Measurements from ENCODE around the gene RGS3. TPM values are rescaled to one million over a fixed set of nuclear protein-coding genes. Genes with fewer than 3 reads are reported as not detected.
A peak's percentile ranks its signal among the peaks of the same experiment; 100 is the strongest.

RGS3 gene
- total RNA-seq, 1 donor from 2014 or later: 92.5 TPM

DNA sequence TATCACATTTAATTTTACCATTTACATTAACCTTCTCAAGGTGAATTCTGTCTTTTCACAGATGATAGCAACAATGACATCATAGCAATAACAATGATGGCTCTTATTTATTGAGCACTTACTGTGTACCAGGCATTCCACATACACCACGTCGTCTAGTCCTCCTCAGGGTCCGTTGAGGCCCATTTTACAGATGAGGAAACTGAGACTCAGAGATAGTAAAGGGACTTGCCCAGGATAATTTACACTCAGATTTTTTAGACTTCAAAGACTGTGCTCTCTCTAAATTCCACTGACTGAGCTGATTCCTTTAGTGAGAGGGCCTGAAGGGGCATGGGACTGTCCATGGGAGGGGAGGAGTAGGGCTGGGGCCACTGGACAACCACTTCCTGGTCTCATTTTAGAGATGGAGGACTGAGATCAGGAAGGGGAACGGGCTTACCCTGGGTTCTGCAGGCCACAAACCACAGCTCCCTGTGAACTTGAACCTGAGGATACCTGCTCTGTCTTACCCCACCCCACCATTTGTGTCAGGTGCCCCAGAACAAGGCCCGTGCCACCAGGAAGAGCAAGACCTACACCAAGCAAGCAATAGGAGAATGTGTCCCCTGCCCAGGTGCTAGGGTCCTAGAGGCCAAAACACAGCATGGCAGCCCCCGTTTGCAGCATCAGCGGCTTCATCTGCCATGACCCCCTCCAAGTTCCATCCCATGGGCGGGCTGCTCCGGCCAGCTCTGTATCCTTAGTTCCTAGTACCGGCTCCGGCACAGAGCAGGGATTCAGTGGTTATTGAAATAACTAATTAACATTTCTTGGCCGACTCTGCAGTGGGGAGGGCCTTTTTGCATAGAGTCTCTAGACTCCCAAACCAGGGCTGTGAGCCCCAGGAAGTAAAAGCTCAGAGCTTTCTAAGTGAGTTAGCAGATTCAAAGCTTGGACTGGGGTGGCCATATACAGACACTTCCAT, 96.6 kb downstream of the RGS3 start:
- peaks cover 4% of the 10 kb centered on the region for H3K27me3 Mint-ChIP-seq (ENCODE audit: low read depth, unreplicated experiment)

DNA sequence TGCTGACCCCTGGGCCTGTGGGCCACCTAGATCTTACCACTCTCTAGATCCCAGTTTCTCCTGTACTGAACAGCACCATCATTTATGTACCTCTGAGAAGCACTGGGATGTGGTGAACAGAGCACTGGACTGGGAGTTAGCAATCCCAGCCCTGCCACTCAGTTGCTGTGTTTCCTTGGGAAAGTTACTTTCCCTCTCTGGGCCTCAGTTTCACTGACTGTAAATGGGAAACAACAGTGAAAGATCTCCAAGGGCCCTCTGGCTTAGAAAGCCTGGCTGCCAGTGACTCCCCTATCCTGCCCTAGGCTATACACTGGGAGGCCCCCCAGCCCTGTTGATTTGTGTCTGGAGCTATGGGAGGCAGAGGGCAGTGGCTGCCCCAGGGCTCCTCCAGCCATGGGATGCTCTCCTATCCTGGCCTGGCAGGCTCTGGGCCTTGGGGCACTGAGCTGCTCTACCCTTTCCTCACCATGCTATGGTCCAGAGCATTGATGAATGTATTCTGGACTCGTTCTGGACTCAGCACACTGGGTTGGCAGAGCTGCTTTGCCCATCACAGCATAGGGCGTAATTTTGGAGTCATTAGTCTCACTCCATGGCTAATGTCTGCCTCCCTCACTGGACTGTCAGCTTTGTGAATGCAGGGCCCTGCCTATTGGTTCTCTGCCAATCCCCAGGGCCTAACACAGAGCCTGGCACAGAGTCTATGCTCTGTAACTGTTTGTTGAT, 99.3 kb downstream of the RGS3 start:
- FAIRE-seq: no peak
- DNase-seq (ENCODE audit: low read depth): no peak
- Histone ChIP-seq H3K27ac (ENCODE audit: low read depth, low read length) (no peak overlapping the region), H3K4me1 (ENCODE audit: insufficient read depth, low read length) (peaks cover 35% of the 10 kb centered on the region), H3K4me2 (ENCODE audit: low read length) (no peak overlapping the region), H3K27me3 (ENCODE audit: insufficient read depth, low read length) (no peaks in the 10 kb centered on the region), H3K79me2 (ENCODE audit: insufficient read depth, low read length) (peaks cover 17% of the 10 kb centered on the region), H2AFZ (ENCODE audit: low read depth, low read length) (no peak overlapping the region), H3K36me3 (ENCODE audit: insufficient read depth, low read length) (no peaks in the 10 kb centered on the region), H4K20me1 (ENCODE audit: insufficient read depth, low read length) (peaks cover 7% of the 10 kb centered on the region), H3K4me3 (ENCODE audit: insufficient read depth, low read depth, low read length) (no peak overlapping the region), H3K9ac (ENCODE audit: low read length) (no peak overlapping the region), H3K9me3 (ENCODE audit: insufficient read depth, low read depth, low read length) (no peaks in the 10 kb centered on the region)
- Mint-ChIP-seq H3K9me3 (ENCODE audit: unreplicated experiment) (no peaks in the 10 kb centered on the region), H3K36me3 (ENCODE audit: low read depth, unreplicated experiment) (no peaks in the 10 kb centered on the region), H3K4me1 (ENCODE audit: low read depth, unreplicated experiment) (peaks cover 28% of the 10 kb centered on the region), H3K27me3 (ENCODE audit: low read depth, unreplicated experiment) (peaks cover 4% of the 10 kb centered on the region), H3K4me3 (ENCODE audit: unreplicated experiment) (peak overlapping the region; percentile 40), H3K27ac (ENCODE audit: unreplicated experiment) (no peak overlapping the region)
- TF ChIP-seq, protein P1, sequence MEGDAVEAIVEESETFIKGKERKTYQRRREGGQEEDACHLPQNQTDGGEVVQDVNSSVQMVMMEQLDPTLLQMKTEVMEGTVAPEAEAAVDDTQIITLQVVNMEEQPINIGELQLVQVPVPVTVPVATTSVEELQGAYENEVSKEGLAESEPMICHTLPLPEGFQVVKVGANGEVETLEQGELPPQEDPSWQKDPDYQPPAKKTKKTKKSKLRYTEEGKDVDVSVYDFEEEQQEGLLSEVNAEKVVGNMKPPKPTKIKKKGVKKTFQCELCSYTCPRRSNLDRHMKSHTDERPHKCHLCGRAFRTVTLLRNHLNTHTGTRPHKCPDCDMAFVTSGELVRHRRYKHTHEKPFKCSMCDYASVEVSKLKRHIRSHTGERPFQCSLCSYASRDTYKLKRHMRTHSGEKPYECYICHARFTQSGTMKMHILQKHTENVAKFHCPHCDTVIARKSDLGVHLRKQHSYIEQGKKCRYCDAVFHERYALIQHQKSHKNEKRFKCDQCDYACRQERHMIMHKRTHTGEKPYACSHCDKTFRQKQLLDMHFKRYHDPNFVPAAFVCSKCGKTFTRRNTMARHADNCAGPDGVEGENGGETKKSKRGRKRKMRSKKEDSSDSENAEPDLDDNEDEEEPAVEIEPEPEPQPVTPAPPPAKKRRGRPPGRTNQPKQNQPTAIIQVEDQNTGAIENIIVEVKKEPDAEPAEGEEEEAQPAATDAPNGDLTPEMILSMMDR (IDR thresholded peaks at IDR 0.05; ENCODE audit: insufficient read depth, low read depth, low read length): no peak
- no peak for TF ChIP-seq EZH2 (IDR thresholded peaks at IDR 0.05; ENCODE audit: insufficient read depth, low read length)

More for the DNA sequence above, 96.6 kb downstream of the RGS3 start:
- DNase-seq (ENCODE audit: low read depth) (no peak), FAIRE-seq (no peak)
- no peak overlapping the region for H3K27ac ChIP-seq (ENCODE audit: low read depth, low read length)
- no peaks in the 10 kb centered on the region for H4K20me1 ChIP-seq (ENCODE audit: insufficient read depth, low read length)
- no peak overlapping the region for H2AFZ ChIP-seq (ENCODE audit: low read depth, low read length)
- no peak overlapping the region for H3K4me2 ChIP-seq (ENCODE audit: low read length)
- no peak overlapping the region for H3K9ac ChIP-seq (ENCODE audit: low read length)
- Mint-ChIP-seq H3K4me1 (ENCODE audit: low read depth, unreplicated experiment) (peaks cover 35% of the 10 kb centered on the region), H3K36me3 (ENCODE audit: low read depth, unreplicated experiment) (no peaks in the 10 kb centered on the region), H3K9me3 (ENCODE audit: unreplicated experiment) (no peaks in the 10 kb centered on the region), H3K27ac (ENCODE audit: unreplicated experiment) (no peak overlapping the region), H3K4me3 (ENCODE audit: unreplicated experiment) (no peak overlapping the region)
- TF ChIP-seq, protein P1 (IDR thresholded peaks at IDR 0.05; ENCODE audit: insufficient read depth, low read depth, low read length): no peak
- TF ChIP-seq EZH2 (IDR thresholded peaks at IDR 0.05; ENCODE audit: insufficient read depth, low read length): no peak
- H3K9me3 ChIP-seq (ENCODE audit: insufficient read depth, low read depth, low read length): no peaks in the 10 kb centered on the region
- no peaks in the 10 kb centered on the region for H3K79me2 ChIP-seq (ENCODE audit: insufficient read depth, low read length)
- H3K36me3 ChIP-seq (ENCODE audit: insufficient read depth, low read length): no peaks in the 10 kb centered on the region
- H3K4me3 ChIP-seq (ENCODE audit: insufficient read depth, low read depth, low read length): no peak overlapping the region
- peaks cover 37% of the 10 kb centered on the region for H3K4me1 ChIP-seq (ENCODE audit: insufficient read depth, low read length)
- no peaks in the 10 kb centered on the region for H3K27me3 ChIP-seq (ENCODE audit: insufficient read depth, low read length)

All from astrocyte (in vitro differentiated cells and primary cell).